PC-9 (cell line): ENCODE results near the gene RBM33.

Source experiments
- CTCF ChIP-seq: fragments of 200-600 bp; sonication (generic); conservative IDR thresholded peaks from 2 replicates; pipeline ENCODE4 v1.6.1; 2017; ENCODE audit warnings: mixed run types, antibody characterized with exemption, mild to moderate bottlenecking, moderate library complexity
- EZH2 ChIP-seq: fragments of 200-600 bp; sonication (generic); IDR thresholded peaks from 2 replicates; pipeline ENCODE4 v1.8.0; 2017; ENCODE audit warnings: antibody characterized with exemption, low read depth

- TF ChIP-seq CTCF (no peak), EZH2 (no peak)
These were observed 146.2 kb downstream of the RBM33 start for GRCh38 chr7:155790666-155791065.
